Mesenteric fat pad (tissue), 1 donor: ENCODE data around the gene TMEM252. TPM values are rescaled to one million over a fixed set of nuclear protein-coding genes. Genes with fewer than 3 reads are reported as not detected.

Experiments used
- DNase-seq: peaks from one replicate; pipeline ENCODE4 v3.0.0-alpha.2; 2020; ENCODE audit warnings: low spot score
- long read RNA-seq: library from polyadenylated mRNA; unstranded; transcript quantifications from one replicate; pipeline ENCODE4 v2.0.0, GENCODE V29; 2020
- total RNA-seq: library from RNA; stranded (reverse); fragmentation: NEBNext Ultra II Directional; extraction: Animal tissue kit (Norgen Biotek cat#: 25700); gene quantifications from one replicate; pipeline ENCODE4 v1.2.1, GENCODE V29; 2021
- donor health status: DM: yes; HTN: yes; CAD: no.

Gene TMEM252
- total RNA-seq = not detected
- long read RNA-seq = 0 reads

DNA sequence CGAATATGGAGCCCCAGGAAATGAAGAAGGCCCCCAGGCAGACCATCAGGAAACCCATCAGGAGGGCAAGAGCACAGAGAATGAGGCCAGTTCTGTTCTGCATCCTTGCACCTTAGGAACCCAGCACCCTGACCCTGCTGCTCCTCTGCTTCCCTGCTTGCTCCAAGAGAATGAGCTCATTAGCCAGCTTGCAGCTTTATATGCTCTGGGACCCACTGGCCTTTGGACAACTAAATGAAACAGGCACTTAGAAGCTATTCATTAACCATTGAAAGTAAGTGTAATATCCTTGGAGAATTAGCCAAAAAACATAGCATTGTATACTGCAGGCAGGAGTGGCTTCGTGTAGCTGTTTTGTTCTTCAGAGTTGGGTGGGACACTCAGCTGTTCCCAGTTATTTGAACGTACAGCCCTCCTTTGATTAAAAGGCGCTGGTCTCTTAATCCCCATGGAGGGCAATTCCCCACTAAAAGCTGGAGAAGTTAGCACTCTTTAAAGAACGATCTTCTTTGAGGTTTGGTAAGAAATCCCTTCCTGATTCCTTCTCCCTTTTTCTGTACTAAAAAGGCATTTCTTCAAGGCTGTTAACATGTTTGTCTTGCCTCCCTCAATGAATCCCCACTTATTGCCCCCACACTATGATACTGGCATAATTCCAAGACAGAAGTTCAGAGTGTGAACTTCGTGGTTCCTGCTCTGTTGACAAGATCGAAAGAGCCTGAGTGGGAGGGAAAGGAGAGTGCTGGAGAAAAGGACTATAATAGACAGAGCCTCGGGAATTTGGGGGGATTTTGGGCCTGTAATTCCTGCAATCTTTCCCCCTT, at the start of gene TMEM252:
TSS of gene TMEM252 (minus strand) at position 172 of the 824 bp plus-strand sequence. CDS start at position 103, 69 bp downstream.
- DNase-seq = no peak

DNA sequence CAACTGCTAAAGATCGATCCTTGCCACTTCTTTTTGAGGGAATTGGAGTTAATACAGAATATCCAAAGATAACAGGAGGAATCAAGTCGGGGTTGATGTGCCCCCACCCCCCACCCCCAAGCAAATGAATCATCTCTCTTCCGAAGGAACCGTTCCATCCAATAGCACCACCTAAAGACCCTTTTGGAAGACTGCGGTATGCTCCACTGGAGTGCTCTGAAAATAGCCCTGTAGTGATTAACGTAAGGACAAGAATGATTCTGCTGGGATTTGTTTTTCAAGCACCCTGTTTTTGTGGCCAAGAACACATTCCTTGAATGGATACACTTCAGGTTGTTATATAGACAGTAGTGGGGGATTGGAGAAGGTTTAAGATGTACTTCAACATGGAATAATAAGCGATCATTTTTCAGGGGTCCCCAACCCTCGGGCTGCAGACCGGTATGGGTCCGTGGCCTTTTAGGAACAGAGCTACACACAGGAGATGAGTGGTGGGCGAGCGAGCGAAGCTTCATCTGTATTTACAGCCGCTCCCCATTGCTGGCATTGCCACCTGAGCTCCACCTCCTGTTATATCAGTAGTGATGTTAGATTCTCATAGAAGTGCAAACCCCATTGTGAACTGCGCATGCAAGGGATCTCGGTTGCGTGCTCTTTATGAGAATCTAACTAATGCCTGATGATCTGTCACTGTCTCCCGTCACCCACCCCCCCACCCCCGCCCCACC, 44.5 kb upstream of the TMEM252 start:
- DNase-seq = no peak

DNA sequence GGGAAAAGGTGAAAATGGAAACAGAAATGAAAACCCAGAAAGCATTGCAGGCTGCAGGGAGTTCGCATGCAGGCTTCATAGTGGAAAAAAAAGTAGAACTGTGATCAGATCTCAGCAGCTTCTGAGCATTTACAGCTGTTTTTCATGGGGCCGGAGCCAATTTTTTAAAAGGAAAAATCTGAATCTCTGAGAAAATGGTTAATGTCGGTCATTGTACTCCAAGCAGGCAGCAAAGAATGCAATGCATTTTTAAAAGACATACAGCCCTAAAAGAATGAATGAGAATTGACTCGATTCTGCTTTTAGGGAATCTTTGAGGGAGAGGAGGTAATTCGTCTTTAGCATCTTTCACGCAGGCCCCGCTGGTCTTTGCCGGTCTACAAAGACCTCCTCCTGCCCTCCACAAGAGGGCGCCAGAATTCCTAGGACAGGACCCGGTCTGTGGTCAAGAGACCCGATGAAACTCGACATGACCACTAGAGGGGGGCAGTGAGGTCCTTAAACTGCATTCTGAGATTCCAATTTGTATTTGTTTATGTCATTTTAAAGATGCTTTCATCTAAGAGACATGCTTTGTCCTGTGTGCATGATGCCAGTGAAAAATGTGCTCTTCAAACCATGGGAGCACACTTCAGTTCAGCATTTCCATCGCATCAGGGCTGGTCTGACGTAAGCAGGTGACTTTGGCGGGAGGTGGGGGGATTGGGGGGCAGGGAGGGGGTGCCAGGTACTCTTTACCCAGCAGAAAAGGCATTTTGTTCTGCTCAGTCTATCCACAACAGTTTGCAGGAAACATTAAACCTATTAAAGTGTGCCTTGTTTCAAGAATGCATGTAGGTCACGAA, 43.7 kb upstream of the TMEM252 start:
- DNase-seq = no peak

DNA sequence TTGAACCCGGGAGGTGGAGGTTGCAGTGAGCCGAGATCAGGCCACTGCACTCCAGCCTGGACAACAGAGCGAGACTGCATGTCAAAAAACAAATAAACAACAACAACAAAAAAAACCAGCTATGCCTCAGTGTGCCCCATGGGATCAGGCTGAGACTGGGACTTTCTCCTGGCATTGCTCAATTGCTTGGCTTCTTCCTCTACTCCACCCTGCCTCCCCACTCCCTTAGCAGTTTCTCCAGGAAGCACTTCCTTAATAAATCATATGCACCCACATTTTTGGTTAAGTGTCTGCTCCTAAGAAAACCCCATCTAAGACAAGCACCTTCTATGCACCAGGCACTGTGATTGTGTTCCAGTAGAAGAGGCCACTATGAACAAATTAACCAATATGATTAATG, 41.0 kb upstream of the TMEM252 start:
- DNase-seq = no peak

DNA sequence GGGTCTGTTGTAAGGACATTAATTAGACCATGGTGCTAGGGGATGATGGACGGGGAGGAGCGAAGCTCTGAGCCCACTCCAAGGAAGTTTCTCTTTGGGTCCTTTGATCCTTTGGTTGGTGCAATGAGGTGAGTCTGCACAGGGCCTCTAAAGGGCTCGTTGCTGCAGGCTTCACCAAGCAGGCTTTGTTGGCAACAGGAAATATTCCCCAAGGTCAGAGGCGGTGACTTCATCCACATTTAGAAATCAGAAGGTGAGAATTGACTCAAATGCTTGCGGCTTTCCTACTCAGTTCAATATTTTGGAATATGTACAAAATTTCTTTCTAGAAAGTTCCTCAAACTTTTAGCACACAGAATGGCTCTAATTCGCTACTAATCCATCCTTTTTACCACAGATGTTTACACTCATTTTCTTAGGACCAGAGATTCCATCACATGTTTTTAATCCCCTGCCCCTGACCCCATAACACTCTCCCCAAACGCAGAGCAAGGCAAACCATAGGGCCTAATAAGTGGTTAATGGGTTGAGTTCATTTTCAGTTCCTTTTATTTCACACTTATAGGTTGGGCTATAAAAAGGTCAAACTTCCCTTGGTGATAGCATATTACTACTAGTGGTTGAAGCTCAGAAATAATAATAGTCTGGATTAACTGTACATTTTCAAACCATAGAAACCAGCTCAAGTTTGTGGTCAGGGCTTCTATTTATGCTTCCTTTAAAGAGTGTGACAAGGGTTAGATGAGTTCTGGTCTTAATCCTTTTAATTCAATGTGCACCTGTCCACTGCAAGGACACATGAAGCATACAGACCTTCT, 37.3 kb upstream of the TMEM252 start:
- no peak for DNase-seq

- no peak for DNase-seq
These were observed 35.1 kb upstream of the TMEM252 start for GRCh38 chr9:68575817-68576216.

DNA sequence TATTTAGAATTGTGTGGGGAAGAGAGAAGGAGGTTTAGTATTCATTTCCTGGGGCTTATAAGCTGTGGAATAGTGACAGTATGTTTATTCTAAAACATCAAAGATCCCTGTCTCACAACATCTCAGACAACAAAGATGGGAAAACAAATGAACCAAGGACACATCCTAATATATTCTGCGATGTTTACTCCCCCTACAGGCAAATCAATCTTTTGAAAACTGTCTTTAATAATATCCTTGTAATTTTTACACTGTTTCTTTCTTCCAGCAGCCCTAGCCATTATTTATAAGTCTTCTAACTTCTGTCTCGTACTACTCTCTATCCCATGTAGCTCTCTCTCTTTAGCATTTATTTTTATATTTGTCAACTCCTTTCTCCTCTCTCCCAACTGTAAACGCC, 33.5 kb upstream of the TMEM252 start:
- no peak for DNase-seq

- DNase-seq = no peak
These were observed 26.9 kb upstream of the TMEM252 start for GRCh38 chr9:68567565-68567964.

- no peak for DNase-seq
These were observed 21.8 kb upstream of the TMEM252 start for GRCh38 chr9:68562461-68562860.

GRCh38 chr9:68560071-68560844, 19.6 kb upstream of the TMEM252 start:
- no peak for DNase-seq

DNA sequence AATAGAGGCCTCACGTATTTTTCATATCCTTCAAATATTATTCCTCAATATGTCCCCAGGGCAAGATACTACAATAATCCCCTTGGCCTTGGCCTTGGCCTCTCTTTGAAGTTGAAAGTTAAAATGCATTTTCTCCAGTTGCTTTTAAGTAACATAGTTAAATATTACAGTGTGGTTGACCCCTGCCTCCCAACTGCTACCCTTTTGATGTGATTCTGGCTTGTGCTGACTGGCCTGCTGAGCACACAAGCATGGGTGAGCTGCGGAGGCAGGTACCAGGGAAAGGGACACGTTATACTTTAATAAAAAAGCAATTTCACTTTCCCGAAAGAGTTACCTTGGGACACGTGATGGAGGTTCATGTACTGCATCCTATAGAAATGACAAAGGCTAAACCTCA, 17.9 kb upstream of the TMEM252 start:
- DNase-seq = no peak

DNA sequence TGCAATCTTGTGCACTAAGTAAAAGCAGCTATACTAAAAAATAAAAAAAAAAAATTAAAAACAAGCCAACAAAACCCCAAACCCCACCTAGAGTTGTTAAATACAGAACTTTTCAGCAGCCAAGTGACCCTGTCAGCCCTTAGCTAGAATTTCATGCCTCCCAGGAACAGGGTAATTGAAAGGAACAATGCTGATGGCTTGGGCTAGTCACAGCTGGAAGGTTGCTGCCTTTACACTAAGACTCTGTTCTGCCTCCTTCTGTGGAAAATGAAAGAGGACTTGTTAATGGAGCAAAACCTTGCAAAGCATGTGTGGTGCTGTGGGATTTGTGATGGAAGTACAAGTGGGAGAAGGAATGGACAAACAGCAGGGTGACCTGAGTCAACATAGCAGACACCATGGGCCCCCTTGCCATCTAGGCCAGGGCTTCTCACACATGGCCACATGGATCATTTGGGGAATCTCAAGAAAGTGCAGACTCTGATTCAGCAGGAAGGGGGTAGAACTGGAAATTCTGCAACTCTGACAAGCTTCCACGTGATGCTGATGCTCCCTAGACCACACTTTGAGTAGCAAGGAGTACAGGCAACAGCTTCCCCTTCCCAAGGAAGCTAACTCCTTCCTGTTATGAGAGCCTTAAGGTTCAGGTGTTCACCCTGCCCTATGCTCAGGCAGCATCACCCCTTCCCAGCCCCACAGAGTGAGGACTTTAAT, 14.9 kb upstream of the TMEM252 start:
- DNase-seq = no peak

DNA sequence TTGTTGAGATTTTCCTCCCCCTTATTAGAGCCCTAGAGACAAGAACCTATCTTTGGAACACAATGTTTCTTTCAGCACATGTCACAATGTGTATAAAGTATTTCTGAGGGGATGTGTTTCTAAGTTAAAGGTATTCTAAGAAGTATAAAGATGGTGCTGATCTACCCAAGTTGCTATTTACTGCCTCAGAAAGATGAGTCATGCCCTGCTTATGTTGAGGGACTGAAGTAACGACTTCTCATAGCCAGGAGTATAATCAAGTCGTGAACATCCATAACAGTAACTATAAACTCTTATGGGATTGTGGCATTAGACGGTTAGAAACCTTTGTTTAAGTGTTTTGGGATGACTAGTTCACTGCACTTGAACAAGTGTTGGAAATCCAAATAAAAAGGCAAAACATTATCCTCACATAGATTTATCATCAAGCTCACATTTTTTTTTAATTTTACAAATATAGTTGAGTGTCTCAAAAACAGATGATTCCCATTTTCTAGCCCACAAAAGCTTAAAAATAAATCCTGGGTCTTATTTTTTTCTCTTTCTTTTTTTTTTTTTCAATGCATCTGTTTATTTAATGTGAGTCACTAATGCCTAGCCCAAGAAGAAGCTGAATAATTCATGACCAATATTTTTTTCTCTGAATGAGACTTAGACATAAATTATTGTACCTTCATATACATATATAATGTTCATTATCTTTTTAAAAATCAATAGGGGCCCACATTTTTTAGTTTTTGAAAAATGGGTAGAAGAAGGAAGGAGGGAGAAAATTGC, 12.2 kb upstream of the TMEM252 start:
- DNase-seq = no peak

- DNase-seq = no peak
These were observed 10.5 kb upstream of the TMEM252 start for GRCh38 chr9:68551191-68551590.

DNA sequence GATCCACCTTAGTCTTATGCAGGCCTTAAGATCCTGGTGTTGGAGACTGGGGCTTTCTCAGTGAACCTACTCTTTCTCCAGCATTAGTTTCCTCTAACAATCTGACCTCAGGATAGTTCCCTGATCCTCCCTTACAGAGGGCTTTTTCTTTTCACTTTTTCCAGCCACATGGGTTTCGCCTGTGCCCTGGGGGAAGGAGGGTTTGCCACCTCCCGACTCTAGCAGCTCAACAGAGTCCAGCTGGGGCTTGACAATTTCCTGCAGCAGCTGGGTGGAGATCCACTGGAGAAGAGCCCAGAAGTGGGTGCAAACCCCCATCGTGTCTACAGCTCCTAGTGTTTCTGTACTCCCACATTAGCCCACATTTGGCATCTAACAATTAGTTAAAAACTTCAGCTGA, 7.6 kb upstream of the TMEM252 start:
- no peak for DNase-seq

DNA sequence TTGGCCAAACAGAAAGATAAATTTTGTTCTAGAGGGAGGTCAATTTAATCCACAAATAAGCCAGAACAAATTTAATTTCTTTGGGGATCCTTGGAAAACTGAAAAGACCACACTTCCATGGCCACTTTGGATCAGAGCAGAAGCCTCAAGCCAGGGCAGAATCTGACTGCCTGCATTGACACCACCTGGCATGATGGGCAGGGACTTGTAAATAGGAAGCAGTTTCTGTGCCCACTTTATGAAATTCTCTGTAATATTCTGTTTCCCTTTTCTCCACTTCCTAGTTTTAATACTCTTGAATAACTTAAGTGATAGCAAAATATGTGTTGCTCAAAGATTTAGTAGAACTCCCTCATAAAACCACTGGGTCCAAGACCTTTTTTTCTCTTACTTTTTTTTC, 6.7 kb upstream of the TMEM252 start:
- no peak for DNase-seq

DNA sequence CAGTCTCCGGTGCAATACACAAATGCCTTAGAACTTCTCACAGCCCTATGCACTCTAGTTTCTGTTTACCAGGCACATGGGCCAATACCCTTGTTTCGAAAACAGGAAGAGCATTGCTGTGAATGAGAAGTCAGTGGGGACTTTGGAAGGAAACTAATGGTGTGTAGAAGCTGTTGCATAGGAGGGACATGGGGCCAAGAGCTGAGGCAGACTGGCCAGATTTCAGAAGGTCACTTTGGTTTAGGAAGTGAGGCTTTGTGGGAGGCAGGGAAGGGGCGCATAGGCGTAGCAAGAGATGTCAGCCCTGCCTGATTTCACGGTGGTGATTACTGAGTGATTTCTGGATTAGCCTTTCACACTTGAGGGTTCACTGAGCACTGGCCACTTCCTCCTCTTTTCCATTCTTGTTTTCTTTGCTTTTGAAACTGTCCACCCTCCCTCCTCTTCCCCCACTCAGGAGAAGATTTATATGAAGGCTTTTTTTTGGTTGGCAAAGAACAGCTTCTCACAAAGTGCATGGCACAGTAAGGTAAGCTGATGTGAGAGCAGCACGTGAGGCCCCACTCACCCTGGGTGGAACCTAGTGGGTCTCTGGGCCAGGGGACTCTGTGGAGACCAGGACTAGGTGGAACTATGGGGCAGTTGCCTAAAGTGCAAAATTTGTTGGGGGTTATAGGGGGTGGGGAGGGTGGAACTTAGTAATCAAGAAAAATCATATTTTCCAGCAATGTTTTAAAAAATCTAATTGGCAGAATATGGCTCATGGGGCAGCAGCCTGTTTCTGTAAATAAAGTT, 6.1 kb upstream of the TMEM252 start:
- DNase-seq = no peak
